ENCODE data around the gene CDK8.

- TF ChIP-seq CTCF (conservative IDR thresholded peaks at IDR 0.05; ENCODE audit: low read depth, low read length) (no peak), EZH2 (IDR thresholded peaks at IDR 0.05; ENCODE audit: low read length, unreplicated experiment) (no peak)
Observed at GRCh38 chr13:26266311-26266710, 12.4 kb downstream of the CDK8 start.

Data from PC-3 (cell line).